Fibroblast of the aortic adventitia (primary cell): Measurements from ENCODE around the gene HHAT. TPM values are rescaled to one million over a fixed set of nuclear protein-coding genes. Genes with fewer than 3 reads are reported as not detected.

Experiments
- DNase-seq: peaks from one replicate; pipeline ENCODE4 v3.0.0-alpha.2; 2010; ENCODE audit warnings: low read depth
- H3K4me3 ChIP-seq: 2 replicates; pipeline ENCODE4 v1.5.1; 2011; ENCODE audit warnings: low read depth, mild to moderate bottlenecking, control low read depth, low read length, moderate library complexity
- CTCF ChIP-seq: IDR thresholded peaks from 2 replicates; pipeline ENCODE4 v1.5.1; 2011; ENCODE audit warnings: mild to moderate bottlenecking, low read length, control low read depth, inconsistent platforms; ENCODE audit not compliant: insufficient read depth
- total RNA-seq: library from RNA; depleted of rRNA; stranded (reverse); fragments of >200 nt; gene quantifications from 2 replicates; pipeline ENCODE4 v1.2.3, GENCODE V29; 2012; ENCODE audit warnings: low replicate concordance

HHAT gene
- total RNA-seq, 1 donor, result 8.5 TPM

DNA sequence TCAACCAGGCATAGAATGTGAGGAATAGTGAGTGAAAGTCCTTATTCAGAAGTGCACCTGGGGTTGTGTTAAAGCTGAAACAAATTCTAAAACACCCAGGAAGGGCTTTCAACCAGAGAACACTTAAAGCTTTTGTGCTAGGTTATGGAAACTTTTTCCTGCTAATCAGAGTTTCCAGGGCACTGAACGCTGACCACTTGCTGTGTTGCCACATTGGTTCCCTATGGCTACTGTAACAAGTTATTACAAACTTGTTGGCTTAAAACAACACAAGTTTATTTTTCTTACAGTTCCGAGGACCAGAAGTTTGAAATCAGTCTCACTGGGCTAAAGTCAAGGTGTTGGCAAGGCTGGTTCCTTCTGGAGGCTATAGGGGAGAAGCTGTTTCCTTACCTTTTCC is 300.6 kb downstream of the HHAT start:
- no peak for TF ChIP-seq CTCF
- DNase-seq, result no peak
- H3K4me3 ChIP-seq, result no peak overlapping the region

- no peak for TF ChIP-seq CTCF
- no peak overlapping the region for H3K4me3 ChIP-seq
- no peak for DNase-seq
These were observed 302.7 kb downstream of the HHAT start for GRCh38 chr1:210631399-210631798.

DNA sequence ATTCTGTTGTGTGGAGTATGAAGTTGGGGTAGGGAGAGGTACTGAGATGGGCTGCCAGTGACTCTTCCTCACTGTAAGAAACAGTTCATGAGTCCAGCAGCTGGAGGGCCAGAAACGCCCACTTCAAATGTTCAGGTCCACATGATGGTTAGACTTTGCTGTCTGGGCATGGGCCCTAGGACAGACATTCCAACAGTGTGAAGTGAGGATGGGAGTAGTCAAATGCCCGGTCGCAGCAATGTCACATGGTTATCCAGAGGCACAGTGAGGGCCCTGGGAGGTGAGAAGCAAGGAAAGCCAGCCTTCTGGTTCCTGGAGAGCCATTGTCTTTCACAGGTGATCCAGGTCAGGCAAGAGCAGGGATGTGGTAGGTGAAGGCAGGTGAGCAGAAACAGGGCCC is 304.4 kb downstream of the HHAT start:
- no peak for TF ChIP-seq CTCF
- DNase-seq, result no peak
- no peak overlapping the region for H3K4me3 ChIP-seq

DNA sequence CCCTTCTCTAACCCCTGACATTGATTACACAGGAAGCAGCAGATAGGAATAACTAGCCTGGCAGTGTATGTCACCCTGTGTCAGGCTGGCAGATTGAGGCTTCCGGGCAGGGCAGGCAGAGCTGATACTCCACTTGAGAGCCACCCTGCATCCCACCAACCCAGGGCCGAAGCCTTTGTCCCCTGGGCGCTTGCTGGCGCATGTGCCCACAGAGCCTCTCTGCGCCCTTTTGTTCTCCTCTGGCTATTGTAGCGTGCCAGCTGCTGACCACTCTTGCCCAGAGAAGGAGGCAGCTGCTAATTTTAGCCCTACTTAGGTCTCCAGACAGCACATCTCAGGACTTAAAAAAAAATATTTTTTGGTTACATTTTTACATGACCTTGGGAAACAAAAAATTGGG is 304.9 kb downstream of the HHAT start:
- TF ChIP-seq CTCF, result no peak
- no peak for DNase-seq
- H3K4me3 ChIP-seq, result no peak overlapping the region

DNA sequence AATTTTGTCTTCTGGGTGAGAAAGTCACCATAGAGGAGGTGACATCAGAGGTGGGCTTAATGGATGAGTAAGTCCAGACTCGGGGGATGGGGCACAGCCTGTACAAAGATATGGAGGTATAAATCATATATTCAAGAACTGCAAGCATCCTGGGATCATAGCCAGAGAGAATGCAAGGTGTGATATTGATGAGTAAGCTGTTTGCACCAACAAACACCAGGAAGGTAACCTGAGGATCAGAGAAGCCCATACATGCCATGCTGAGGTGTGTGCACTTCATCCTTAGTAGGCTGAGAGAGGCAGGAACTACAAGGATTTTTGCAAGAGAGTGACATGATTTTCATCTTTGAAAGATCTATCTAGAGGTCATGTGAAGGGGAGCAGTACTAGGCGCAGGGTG is 306.4 kb downstream of the HHAT start:
- no peak overlapping the region for H3K4me3 ChIP-seq
- no peak for TF ChIP-seq CTCF
- no peak for DNase-seq

DNA sequence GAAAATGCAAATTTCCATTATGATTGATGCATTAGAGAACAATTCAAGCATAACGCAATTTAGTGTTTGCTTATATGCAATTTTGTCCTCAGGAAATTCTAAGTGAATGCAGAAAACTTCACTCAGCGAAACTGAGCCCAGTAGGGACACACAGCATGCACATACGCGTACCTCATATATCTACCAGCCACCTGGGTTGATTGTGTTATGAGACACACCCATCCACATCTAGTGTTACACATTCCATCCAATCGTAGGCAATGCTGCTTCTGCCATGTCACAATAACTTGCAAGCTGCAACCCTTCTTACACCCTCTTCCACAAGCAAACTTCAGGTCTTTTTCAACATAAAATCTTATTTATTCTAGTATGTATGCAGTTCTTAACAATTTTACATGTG is 312.9 kb downstream of the HHAT start:
- no peak for TF ChIP-seq CTCF
- no peak overlapping the region for H3K4me3 ChIP-seq
- DNase-seq, result no peak

DNA sequence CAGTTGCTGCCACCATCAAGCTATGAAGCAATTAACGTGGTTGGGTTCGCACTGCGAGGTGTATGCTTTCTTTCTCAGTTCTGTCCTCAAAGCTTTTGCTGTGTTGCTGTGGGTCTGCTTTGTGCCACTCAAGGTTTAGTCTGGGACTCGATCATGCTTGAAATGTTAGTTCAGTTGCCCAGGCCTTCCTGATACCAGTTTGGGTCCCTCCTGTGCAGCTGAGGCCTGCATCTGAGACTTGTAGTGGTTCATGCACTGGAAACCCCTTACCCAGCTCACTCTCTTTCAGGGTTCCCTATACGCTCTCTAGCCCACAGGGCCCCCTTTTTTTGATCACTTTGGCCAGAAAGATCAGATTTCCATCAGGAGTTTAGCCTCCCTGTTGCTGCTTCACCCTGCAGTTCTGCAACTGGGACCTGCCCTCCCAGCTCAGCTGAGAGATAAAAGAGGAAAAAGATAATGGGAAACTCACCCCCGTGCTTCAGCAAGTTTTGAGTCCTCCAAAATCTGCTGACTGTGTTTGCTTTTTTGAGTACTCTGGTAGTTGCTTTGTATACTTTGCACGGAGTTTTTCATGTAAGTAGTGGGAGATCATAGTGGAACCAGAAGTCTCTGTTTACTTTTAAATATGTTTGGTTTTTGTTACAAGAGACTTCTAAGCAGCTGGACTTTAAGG is 317.0 kb downstream of the HHAT start:
- H3K4me3 ChIP-seq, result no peak overlapping the region
- no peak for TF ChIP-seq CTCF
- no peak for DNase-seq
